ENCODE measurements around the gene NOX3.
"Not testable (repeated sequence)": the region's sequence is repeated elsewhere in the genome, so short reads cannot be mapped to it uniquely, and the experiment has no call there.

The NOX3 gene

GRCh38 chr6:155454471-155454870 lies 1.2 kb downstream of the NOX3 start:
- FAIRE-seq: peak; percentile 9
- TF ChIP-seq POLR2AphosphoS5 (IDR thresholded peaks at IDR 0.05; ENCODE audit: low read depth, low read length): no peak
- TF ChIP-seq TAF1 (IDR thresholded peaks at IDR 0.05; ENCODE audit: borderline replicate concordance, low read depth, low read length): no peak
- no peak for TF ChIP-seq POLR2A (IDR thresholded peaks at IDR 0.05; ENCODE audit: low read depth, low read length)
- DNase-seq (ENCODE audit: insufficient read length): no peak

DNA sequence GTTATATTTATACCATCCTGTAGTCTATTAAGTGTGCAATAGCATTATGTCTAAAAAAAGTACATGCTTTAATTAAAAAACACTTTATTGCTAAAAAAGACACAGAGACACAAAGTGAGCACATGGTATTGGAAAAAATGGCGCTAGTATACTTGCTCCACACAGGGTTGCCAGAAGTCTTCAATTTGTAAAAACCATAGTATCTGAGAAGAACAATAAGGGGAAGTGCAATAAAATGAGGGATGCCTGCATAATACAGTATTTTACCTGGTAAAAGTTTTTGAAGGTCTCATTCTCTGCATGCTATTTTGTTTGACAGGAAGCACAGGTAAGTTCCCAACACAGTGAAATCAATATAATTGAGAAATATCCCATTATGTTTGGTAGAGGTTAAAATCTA lies 1.6 kb downstream of the NOX3 start:
- TF ChIP-seq TAF1 (IDR thresholded peaks at IDR 0.05; ENCODE audit: borderline replicate concordance, low read depth, low read length): no peak
- TF ChIP-seq POLR2AphosphoS5 (IDR thresholded peaks at IDR 0.05; ENCODE audit: low read depth, low read length): no peak
- no peak for TF ChIP-seq POLR2A (IDR thresholded peaks at IDR 0.05; ENCODE audit: low read depth, low read length)
- DNase-seq (ENCODE audit: insufficient read length): no peak
- FAIRE-seq: no peak

DNA sequence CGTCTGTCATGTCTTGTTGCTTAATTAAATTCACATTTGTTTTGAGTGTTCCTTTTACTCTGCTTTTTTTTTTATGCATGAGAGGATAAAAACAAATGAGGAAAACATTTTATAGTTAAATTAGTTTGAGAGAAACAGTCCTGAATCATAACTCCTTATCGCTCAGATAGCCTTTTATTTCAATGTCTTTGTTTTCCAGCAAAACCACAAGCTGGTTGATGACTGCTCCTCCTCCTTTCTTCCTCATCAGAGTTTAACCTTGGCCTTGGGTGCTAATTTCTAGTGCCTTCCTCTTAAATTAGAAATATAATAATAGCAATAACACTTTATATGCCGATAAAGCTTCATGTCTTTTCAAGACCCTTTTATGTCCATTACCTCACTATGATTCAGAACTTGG lies 3.1 kb downstream of the NOX3 start:
- FAIRE-seq: no peak
- DNase-seq (ENCODE audit: insufficient read length): no peak
- TF ChIP-seq POLR2A (IDR thresholded peaks at IDR 0.05; ENCODE audit: low read depth, low read length) (no peak), POLR2AphosphoS5 (IDR thresholded peaks at IDR 0.05; ENCODE audit: low read depth, low read length) (no peak), TAF1 (IDR thresholded peaks at IDR 0.05; ENCODE audit: borderline replicate concordance, low read depth, low read length) (no peak)

DNA sequence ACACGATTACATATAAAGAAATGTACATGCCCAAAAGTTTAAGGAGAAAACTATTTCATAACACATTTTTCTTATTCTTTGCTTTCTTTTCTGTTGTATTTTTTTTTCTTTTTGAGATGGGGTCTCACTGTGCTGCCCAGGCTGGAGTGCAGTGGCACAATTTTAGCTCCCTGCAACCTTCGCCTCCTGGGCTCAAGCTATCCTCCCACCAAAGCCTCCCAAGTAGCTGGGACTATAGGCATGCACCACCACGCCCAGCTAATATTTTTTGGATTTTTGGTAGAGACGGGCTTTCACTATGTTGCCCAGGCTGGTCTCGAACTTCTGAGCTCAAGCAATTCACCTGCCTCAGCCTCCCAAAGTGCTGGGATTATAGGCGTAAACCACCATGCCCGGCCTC lies 4.1 kb downstream of the NOX3 start:
- not testable (repeated sequence) for FAIRE-seq; DNase-seq (ENCODE audit: insufficient read length)

- TF ChIP-seq TAF1 (IDR thresholded peaks at IDR 0.05; ENCODE audit: borderline replicate concordance, low read depth, low read length) (no peak), POLR2A (IDR thresholded peaks at IDR 0.05; ENCODE audit: low read depth, low read length) (no peak), POLR2AphosphoS5 (IDR thresholded peaks at IDR 0.05; ENCODE audit: low read depth, low read length) (no peak)
- no peak for FAIRE-seq
- no peak for DNase-seq (ENCODE audit: insufficient read length)
Measured at GRCh38 chr6:155450240-155450581, 5.4 kb downstream of the NOX3 start.

GRCh38 chr6:155449450-155450239 lies 6.0 kb downstream of the NOX3 start:
- FAIRE-seq (peak; percentile 21), DNase-seq (ENCODE audit: insufficient read length) (no peak)
- TF ChIP-seq POLR2AphosphoS5 (IDR thresholded peaks at IDR 0.05; ENCODE audit: low read depth, low read length) (no peak), TAF1 (IDR thresholded peaks at IDR 0.05; ENCODE audit: borderline replicate concordance, low read depth, low read length) (no peak), POLR2A (IDR thresholded peaks at IDR 0.05; ENCODE audit: low read depth, low read length) (no peak)

GRCh38 chr6:155448668-155449449 lies 6.8 kb downstream of the NOX3 start:
- DNase-seq (ENCODE audit: insufficient read length): no peak
- no peak for FAIRE-seq
- TF ChIP-seq TAF1 (IDR thresholded peaks at IDR 0.05; ENCODE audit: borderline replicate concordance, low read depth, low read length) (no peak), POLR2AphosphoS5 (IDR thresholded peaks at IDR 0.05; ENCODE audit: low read depth, low read length) (no peak), POLR2A (IDR thresholded peaks at IDR 0.05; ENCODE audit: low read depth, low read length) (no peak)

GRCh38 chr6:155447949-155448348 lies 7.7 kb downstream of the NOX3 start:
- TF ChIP-seq POLR2AphosphoS5 (IDR thresholded peaks at IDR 0.05; ENCODE audit: low read depth, low read length) (no peak), POLR2A (IDR thresholded peaks at IDR 0.05; ENCODE audit: low read depth, low read length) (no peak), TAF1 (IDR thresholded peaks at IDR 0.05; ENCODE audit: borderline replicate concordance, low read depth, low read length) (no peak)
- DNase-seq (ENCODE audit: insufficient read length) (no peak), FAIRE-seq (no peak)

- DNase-seq (ENCODE audit: insufficient read length): no peak
- no peak for FAIRE-seq
- TF ChIP-seq TAF1 (IDR thresholded peaks at IDR 0.05; ENCODE audit: borderline replicate concordance, low read depth, low read length) (no peak), POLR2A (IDR thresholded peaks at IDR 0.05; ENCODE audit: low read depth, low read length) (no peak), POLR2AphosphoS5 (IDR thresholded peaks at IDR 0.05; ENCODE audit: low read depth, low read length) (no peak)
Measured at GRCh38 chr6:155444952-155445903, 10.4 kb downstream of the NOX3 start.

DNA sequence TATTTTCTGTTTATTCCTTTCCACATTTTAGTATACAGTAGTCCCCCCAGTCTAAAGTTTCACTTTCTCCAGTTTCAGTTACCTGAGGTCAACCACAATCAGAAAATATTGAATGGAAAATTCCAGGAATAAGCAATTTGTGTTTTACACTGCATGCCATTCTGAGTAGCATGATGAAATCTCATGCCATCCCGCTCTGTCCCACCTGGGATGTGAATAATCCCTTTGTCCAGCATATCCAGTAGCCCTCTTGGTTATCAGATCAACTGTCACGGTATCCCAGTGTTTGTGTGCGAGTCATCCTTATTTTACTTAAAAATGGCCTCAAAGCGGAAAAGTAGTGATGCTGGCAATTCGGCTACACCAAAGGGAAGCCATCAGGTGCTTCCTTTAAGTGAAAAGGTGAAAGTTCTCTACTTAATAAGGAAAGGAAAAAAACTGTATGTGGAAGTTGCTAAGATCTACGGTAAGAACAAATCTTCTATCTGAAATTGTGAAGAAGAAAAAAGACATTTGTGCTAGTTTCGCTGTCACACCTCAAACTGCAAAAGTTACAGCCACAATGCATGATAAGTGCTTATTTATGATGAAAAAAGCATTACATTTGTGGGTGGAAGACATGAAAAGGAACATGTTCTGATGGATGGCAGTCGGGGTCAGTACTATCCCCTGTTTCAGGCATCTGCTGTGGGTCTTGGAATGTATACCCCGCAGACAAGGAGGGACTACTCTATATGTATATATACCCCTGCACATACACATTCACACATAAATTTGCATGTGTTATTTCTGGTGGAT lies 11.3 kb downstream of the NOX3 start:
- DNase-seq (ENCODE audit: insufficient read length) (no peak), FAIRE-seq (no peak)
- TF ChIP-seq TAF1 (IDR thresholded peaks at IDR 0.05; ENCODE audit: borderline replicate concordance, low read depth, low read length) (no peak), POLR2A (IDR thresholded peaks at IDR 0.05; ENCODE audit: low read depth, low read length) (no peak), POLR2AphosphoS5 (IDR thresholded peaks at IDR 0.05; ENCODE audit: low read depth, low read length) (no peak)
